Prostate gland (tissue), 2 donors: ENCODE data around the gene SGPP1.

ENCODE experiments used
- POLR2A ChIP-seq: fragments of 450-650 bp; IDR thresholded peaks from one replicate; pipeline ENCODE4 v1.6.1; 2016; ENCODE audit warnings: antibody characterized with exemption, mild to moderate bottlenecking
- TF ChIP-seq, protein P1 (sequence below), 4 experiments: fragments of 200-600 bp in 2 of 4; fragments of 450-650 bp in 2 of 4; sonication (generic) in 2 of 4; IDR thresholded peaks; 1 replicate in 3 of 4; 2 replicates in 1 of 4; pipeline ENCODE4 v1.5.1; 2016 to 2019; ENCODE audit warnings: antibody characterized with exemption in 4 of 4, mild to moderate bottlenecking in 2 of 4, moderate library complexity in 2 of 4

DNA sequence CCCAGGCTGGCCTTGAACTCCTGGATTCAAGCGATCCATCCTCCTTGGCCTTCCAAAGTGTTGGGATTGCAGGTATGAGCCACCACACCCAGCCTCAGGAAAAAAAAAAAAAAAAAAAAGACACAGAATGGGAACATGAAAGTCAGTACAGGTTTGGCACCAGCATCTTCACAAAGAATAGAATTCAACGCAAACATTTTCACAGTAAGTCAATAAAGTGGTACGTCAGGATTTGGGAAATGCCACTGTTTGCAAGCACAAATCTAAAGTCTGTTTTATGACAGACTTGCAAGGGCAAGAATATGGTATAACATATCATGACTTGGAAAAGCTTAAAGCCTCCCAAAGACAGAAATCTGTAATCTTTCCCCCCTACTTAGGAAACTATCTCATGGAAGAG lies 51.2 kb downstream of the SGPP1 start:
- TF ChIP-seq, protein P1, sequence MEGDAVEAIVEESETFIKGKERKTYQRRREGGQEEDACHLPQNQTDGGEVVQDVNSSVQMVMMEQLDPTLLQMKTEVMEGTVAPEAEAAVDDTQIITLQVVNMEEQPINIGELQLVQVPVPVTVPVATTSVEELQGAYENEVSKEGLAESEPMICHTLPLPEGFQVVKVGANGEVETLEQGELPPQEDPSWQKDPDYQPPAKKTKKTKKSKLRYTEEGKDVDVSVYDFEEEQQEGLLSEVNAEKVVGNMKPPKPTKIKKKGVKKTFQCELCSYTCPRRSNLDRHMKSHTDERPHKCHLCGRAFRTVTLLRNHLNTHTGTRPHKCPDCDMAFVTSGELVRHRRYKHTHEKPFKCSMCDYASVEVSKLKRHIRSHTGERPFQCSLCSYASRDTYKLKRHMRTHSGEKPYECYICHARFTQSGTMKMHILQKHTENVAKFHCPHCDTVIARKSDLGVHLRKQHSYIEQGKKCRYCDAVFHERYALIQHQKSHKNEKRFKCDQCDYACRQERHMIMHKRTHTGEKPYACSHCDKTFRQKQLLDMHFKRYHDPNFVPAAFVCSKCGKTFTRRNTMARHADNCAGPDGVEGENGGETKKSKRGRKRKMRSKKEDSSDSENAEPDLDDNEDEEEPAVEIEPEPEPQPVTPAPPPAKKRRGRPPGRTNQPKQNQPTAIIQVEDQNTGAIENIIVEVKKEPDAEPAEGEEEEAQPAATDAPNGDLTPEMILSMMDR (IDR thresholded peaks at IDR 0.05): no peak
- no peak for TF ChIP-seq POLR2A
